Activated CD8-positive, alpha-beta T cell treated with anti-CD3 and anti-CD28 coated beads for 36 hours (primary cell): Measurements from ENCODE around the gene LORICRIN. TPM values are rescaled to one million over a fixed set of nuclear protein-coding genes. Genes with fewer than 3 reads are reported as not detected.

Experiments used
- ATAC-seq: fragments of 200-7000 bp; cut with Tn5 transposase; one replicate; pipeline ENCODE4 v1.10.0; 2021; ENCODE audit warnings: mild to moderate bottlenecking, moderate library complexity
- CTCF ChIA-PET: fragments of 350-600 bp; sonication (Branson Sonifier 250); formaldehyde crosslinking; loops from one replicate; lab custom pipeline; 2021; ENCODE audit warnings: antibody characterized with exemption; lab: Charles Lee
- POLR2A ChIA-PET: fragments of 350-600 bp; sonication (Branson Sonifier 250); formaldehyde crosslinking; loops from one replicate; lab custom pipeline; 2021; ENCODE audit warnings: antibody characterized with exemption; lab: Charles Lee
- DNase-seq: peaks from one replicate; pipeline ENCODE4 v3.0.0-alpha.2; 2020
- H3K27ac Mint-ChIP-seq: one replicate; pipeline ENCODE4 v1.8.0; 2021; ENCODE audit warnings: mild to moderate bottlenecking, mixed read lengths
- H3K27me3 Mint-ChIP-seq: one replicate; pipeline ENCODE4 v1.8.0; 2021; ENCODE audit warnings: mixed read lengths
- H3K36me3 Mint-ChIP-seq: one replicate; pipeline ENCODE4 v1.8.0; 2021; ENCODE audit warnings: low read depth, mixed read lengths
- H3K4me1 Mint-ChIP-seq: one replicate; pipeline ENCODE4 v1.8.0; 2021; ENCODE audit warnings: low read depth, mixed read lengths
- H3K4me3 Mint-ChIP-seq: one replicate; pipeline ENCODE4 v1.8.0; 2021; ENCODE audit warnings: mild to moderate bottlenecking, moderate library complexity, mixed read lengths
- H3K9me3 Mint-ChIP-seq: one replicate; pipeline ENCODE4 v1.8.0; 2021; ENCODE audit warnings: mixed read lengths
- CTCF ChIP-seq: fragments of 200-600 bp; IDR thresholded peaks from one replicate; pipeline ENCODE4 v1.8.0; 2022; ENCODE audit warnings: antibody characterized with exemption, mild to moderate bottlenecking
- intact Hi-C: fragments of 100-400 bp; cut with micrococcal nuclease; formaldehyde crosslinking; loops from one replicate; pipeline ENCODE4 v1.10.0; 2022
- total RNA-seq, 2 experiments: library from RNA; stranded (reverse); gene quantifications; one replicate each; pipeline ENCODE4 v1.2.3, GENCODE V29; 2021

The LORICRIN gene
- total RNA-seq, 2 experiments from 2014 or later = not detected

- POLR2A ChIA-PET = interaction anchor here (0.6 to 1.1 kb wide), 2 partner anchors 14 to 365 kb away, joined by 3 read pairs; no protein-coding TSS in a partner anchor
- Mint-ChIP-seq H3K4me1 (no peaks in the 10 kb centered on the region), H3K36me3 (no peaks in the 10 kb centered on the region), H3K27ac (no peak overlapping the region), H3K4me3 (no peak overlapping the region), H3K9me3 (peaks cover 1% of the 10 kb centered on the region), H3K27me3 (peaks cover 30% of the 10 kb centered on the region)
- intact Hi-C loops = no loop called here
- DNase-seq (no peak), ATAC-seq (no peak)
- TF ChIP-seq CTCF = no peak
- CTCF ChIA-PET = no interaction called here
Observed at GRCh38 chr1:153246018-153246417, 13.5 kb upstream of the LORICRIN start.

DNA sequence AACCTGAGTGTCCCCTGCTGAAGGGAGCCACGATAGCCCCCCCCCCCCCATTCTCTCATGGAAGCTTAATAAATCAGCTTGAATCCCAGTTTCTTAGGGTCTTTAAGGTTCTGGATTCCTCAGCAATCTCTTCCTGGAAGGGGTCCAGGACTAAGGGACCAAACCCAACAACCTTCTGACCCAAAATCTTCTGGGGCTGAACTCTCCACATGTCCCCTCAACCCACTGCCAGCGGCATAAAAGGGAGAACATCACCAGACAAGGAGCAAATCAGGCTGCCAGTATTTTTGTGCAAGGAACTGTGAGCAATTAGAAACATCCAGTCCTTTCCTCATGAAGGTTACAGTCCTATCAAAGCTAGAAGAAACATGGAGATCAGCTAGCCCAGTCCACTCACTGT, 12.7 kb upstream of the LORICRIN start:
- CTCF ChIA-PET = no interaction called here
- no peak for TF ChIP-seq CTCF
- Mint-ChIP-seq H3K36me3 (no peaks in the 10 kb centered on the region), H3K27ac (no peak overlapping the region), H3K9me3 (peaks cover 1% of the 10 kb centered on the region), H3K27me3 (peaks cover 35% of the 10 kb centered on the region), H3K4me3 (no peak overlapping the region), H3K4me1 (no peaks in the 10 kb centered on the region)
- DNase-seq = no peak
- POLR2A ChIA-PET = interaction anchor here (0.6 to 1.1 kb wide), 2 partner anchors 13 to 366 kb away, joined by 3 read pairs; no protein-coding TSS in a partner anchor
- intact Hi-C loops = no loop called here
- no peak for ATAC-seq

DNA sequence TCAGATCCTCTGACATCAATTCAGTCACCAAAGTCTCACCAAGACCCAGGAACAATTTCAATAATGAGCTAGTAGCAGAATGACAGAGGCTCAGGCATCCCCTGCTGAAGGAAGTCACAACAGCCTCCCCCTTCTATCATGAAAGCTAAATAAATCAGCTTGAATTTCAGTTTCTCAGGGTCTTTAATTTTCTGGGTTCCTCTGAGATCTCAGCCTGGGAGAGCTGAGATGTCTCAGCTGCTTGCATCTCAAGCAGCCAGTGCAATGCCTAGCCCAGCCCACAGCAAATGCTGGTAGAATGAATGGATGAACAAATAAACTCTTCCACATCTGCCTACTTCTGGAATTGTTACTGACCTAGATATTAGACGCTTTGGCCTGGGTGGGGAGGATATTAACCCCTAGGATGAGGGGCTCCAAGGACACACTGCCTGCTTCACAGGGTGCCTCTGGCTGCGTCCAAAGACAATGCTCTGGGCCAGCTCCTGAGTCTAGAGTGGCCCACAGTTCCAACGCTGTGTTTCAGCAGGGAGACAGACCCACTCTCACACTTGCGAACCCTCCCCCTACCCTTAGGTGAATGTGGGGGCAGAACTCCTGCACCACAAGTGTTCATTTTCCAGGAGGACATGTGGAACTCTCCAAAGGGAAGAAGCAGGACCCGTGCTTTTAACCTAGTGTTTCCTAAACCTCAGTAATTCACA, 11.2 kb upstream of the LORICRIN start:
- CTCF ChIA-PET = interaction anchor here (1.0 kb wide), 1 partner anchor 30 kb away, joined by 3 read pairs; no protein-coding TSS in a partner anchor
- no peak for DNase-seq
- POLR2A ChIA-PET = no interaction called here
- Mint-ChIP-seq H3K4me1 (no peaks in the 10 kb centered on the region), H3K27ac (no peak overlapping the region), H3K4me3 (no peak overlapping the region), H3K9me3 (peaks cover 1% of the 10 kb centered on the region), H3K36me3 (no peaks in the 10 kb centered on the region), H3K27me3 (peaks cover 33% of the 10 kb centered on the region)
- TF ChIP-seq CTCF = no peak
- intact Hi-C loops = no loop called here
- ATAC-seq = no peak

GRCh38 chr1:153250166-153250565, 9.3 kb upstream of the LORICRIN start:
- intact Hi-C loops = no loop called here
- Mint-ChIP-seq H3K36me3 (no peaks in the 10 kb centered on the region), H3K27me3 (peaks cover 35% of the 10 kb centered on the region), H3K4me3 (no peak overlapping the region), H3K4me1 (no peaks in the 10 kb centered on the region), H3K9me3 (no peaks in the 10 kb centered on the region), H3K27ac (no peak overlapping the region)
- POLR2A ChIA-PET = no interaction called here
- no peak for ATAC-seq
- CTCF ChIA-PET = no interaction called here
- no peak for TF ChIP-seq CTCF
- DNase-seq = no peak

DNA sequence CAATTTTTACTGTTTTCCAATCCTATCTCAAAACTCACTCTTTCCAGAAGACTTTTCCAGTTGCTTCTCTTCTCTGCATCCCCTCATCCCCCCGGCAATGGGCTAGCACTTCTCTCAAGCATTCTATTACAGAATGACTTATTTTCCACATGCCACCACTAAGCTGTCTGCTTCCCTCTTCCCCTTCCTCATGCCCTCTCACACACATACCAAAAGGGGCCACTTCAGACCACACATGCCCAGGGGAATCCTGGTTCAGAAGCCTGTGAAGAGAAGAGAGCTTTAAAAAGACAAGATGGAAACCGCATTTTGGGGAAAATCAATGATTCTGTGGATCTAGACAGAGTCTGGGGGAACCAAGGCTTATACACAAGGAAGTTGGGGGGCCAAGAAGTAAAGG, 8.4 kb upstream of the LORICRIN start:
- CTCF ChIA-PET = interaction anchor here (0.6 to 1.2 kb wide), 2 partner anchors 23 to 328 kb away, joined by 3 to 4 read pairs; no protein-coding TSS in a partner anchor
- Mint-ChIP-seq H3K9me3 (no peaks in the 10 kb centered on the region), H3K4me1 (no peaks in the 10 kb centered on the region), H3K4me3 (no peak overlapping the region), H3K27ac (no peak overlapping the region), H3K27me3 (peaks cover 35% of the 10 kb centered on the region), H3K36me3 (no peaks in the 10 kb centered on the region)
- POLR2A ChIA-PET = no interaction called here
- intact Hi-C loops = no loop called here
- ATAC-seq (no peak), DNase-seq (no peak)
- no peak for TF ChIP-seq CTCF
